ENCODE results near the gene CPSF3.

DNA sequence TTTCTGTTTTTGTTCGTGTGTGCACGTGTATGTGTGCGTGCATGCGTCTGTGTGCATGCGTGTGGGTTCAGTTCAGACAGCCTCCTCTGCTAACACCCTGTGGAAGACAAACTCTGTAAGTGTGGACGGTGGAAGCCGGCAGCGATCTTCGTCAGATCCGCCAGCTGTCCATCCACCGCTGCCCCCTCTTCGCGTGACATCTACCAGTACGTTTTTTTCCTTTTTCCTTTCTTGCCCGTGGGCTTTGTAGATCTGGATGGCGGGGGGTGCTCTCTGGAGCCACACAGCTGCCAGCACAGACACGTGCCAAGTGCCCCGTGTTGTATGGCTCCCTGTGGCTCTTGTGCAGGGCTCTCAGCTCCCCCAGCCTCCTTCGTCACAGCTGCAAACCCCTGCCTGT is 32.5 kb upstream of the CPSF3 start:
- TF ChIP-seq, protein P1, sequence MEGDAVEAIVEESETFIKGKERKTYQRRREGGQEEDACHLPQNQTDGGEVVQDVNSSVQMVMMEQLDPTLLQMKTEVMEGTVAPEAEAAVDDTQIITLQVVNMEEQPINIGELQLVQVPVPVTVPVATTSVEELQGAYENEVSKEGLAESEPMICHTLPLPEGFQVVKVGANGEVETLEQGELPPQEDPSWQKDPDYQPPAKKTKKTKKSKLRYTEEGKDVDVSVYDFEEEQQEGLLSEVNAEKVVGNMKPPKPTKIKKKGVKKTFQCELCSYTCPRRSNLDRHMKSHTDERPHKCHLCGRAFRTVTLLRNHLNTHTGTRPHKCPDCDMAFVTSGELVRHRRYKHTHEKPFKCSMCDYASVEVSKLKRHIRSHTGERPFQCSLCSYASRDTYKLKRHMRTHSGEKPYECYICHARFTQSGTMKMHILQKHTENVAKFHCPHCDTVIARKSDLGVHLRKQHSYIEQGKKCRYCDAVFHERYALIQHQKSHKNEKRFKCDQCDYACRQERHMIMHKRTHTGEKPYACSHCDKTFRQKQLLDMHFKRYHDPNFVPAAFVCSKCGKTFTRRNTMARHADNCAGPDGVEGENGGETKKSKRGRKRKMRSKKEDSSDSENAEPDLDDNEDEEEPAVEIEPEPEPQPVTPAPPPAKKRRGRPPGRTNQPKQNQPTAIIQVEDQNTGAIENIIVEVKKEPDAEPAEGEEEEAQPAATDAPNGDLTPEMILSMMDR (conservative IDR thresholded peaks at IDR 0.05) = no peak
- TF ChIP-seq EZH2 (IDR thresholded peaks at IDR 0.05; ENCODE audit: low read depth) = no peak
